Astrocyte (in vitro differentiated cells and primary cell): ENCODE measurements around the gene ACTL8. TPM values are rescaled to one million over a fixed set of nuclear protein-coding genes. Genes with fewer than 3 reads are reported as not detected.

Source experiments
- DNase-seq: peaks from one replicate; pipeline ENCODE4 v3.0.0-alpha.2; 2010; ENCODE audit warnings: low read depth
- FAIRE-seq: peaks from 2 replicates; lab custom pipeline; 2011; peaks lifted over from hg19 to GRCh38; lab: Jason Lieb, UNC
- H2AFZ ChIP-seq: 2 replicates; pipeline ENCODE4 v1.6.0; 2012; ENCODE audit warnings: low read depth, low read length, inconsistent platforms
- H3K27ac ChIP-seq: 2 replicates; pipeline ENCODE4 v1.5.1; 2011; ENCODE audit warnings: low read depth, low read length, inconsistent platforms
- H3K27me3 ChIP-seq: 2 replicates; pipeline ENCODE4 v1.6.0; 2011; ENCODE audit warnings: low read length, inconsistent platforms; ENCODE audit not compliant: insufficient read depth
- H3K36me3 ChIP-seq: 2 replicates; pipeline ENCODE4 v1.5.1; 2011; ENCODE audit warnings: low read length, inconsistent platforms; ENCODE audit not compliant: insufficient read depth
- H3K4me1 ChIP-seq: 2 replicates; pipeline ENCODE4 v1.5.1; 2011; ENCODE audit warnings: low read length, inconsistent platforms; ENCODE audit not compliant: insufficient read depth
- H3K4me2 ChIP-seq: 2 replicates; pipeline ENCODE4 v1.6.0; 2012; ENCODE audit warnings: low read length, inconsistent platforms
- H3K4me3 ChIP-seq: 2 replicates; pipeline ENCODE4 v1.5.1; 2011; ENCODE audit warnings: low read depth, mild to moderate bottlenecking, low read length, inconsistent platforms; ENCODE audit not compliant: insufficient read depth
- H3K79me2 ChIP-seq: 2 replicates; pipeline ENCODE4 v1.6.0; 2012; ENCODE audit warnings: mild to moderate bottlenecking, low read length, inconsistent platforms; ENCODE audit not compliant: insufficient read depth
- H3K9ac ChIP-seq: 2 replicates; pipeline ENCODE4 v1.6.0; 2012; ENCODE audit warnings: mild to moderate bottlenecking, low read length, inconsistent platforms
- H3K9me3 ChIP-seq: 2 replicates; pipeline ENCODE4 v1.5.1; 2012; ENCODE audit warnings: low read depth, mild to moderate bottlenecking, low read length, inconsistent platforms; ENCODE audit not compliant: insufficient read depth
- H4K20me1 ChIP-seq: 2 replicates; pipeline ENCODE4 v1.6.0; 2012; ENCODE audit warnings: low read length, inconsistent platforms; ENCODE audit not compliant: insufficient read depth
- H3K27ac Mint-ChIP-seq: one replicate; pipeline ENCODE4 v1.8.0; 2021; ENCODE audit warnings: mild to moderate bottlenecking, mixed read lengths; ENCODE audit not compliant: unreplicated experiment
- H3K27me3 Mint-ChIP-seq: one replicate; pipeline ENCODE4 v1.8.0; 2021; ENCODE audit warnings: low read depth, mixed read lengths; ENCODE audit not compliant: unreplicated experiment
- H3K36me3 Mint-ChIP-seq: one replicate; pipeline ENCODE4 v1.8.0; 2021; ENCODE audit warnings: low read depth, mixed read lengths; ENCODE audit not compliant: unreplicated experiment
- H3K4me1 Mint-ChIP-seq: one replicate; pipeline ENCODE4 v1.8.0; 2021; ENCODE audit warnings: low read depth, mixed read lengths; ENCODE audit not compliant: unreplicated experiment
- H3K4me3 Mint-ChIP-seq: one replicate; pipeline ENCODE4 v1.8.0; 2021; ENCODE audit warnings: mild to moderate bottlenecking, moderate library complexity, mixed read lengths; ENCODE audit not compliant: unreplicated experiment
- H3K9me3 Mint-ChIP-seq: one replicate; pipeline ENCODE4 v1.8.0; 2021; ENCODE audit warnings: mild to moderate bottlenecking, mixed read lengths; ENCODE audit not compliant: unreplicated experiment
- CTCF ChIP-seq: IDR thresholded peaks from 2 replicates; pipeline ENCODE4 v1.5.1; 2011; ENCODE audit warnings: low read depth, mild to moderate bottlenecking, inconsistent platforms, low read length, moderate library complexity; ENCODE audit not compliant: insufficient read depth
- EZH2 ChIP-seq: IDR thresholded peaks from 2 replicates; pipeline ENCODE4 v1.6.1; 2012; ENCODE audit warnings: mild to moderate bottlenecking, low read length, inconsistent platforms; ENCODE audit not compliant: insufficient read depth
- total RNA-seq: library from RNA; stranded (reverse); gene quantifications from 2 replicates; pipeline ENCODE4 v1.2.1, GENCODE V29; 2021

ACTL8 gene
- total RNA-seq, 1 donor from 2014 or later = 2.0 TPM

GRCh38 chr1:17875882-17876280, 120.7 kb downstream of the ACTL8 start:
- H3K4me1 ChIP-seq = peaks cover 33% of the 10 kb centered on the region
- Mint-ChIP-seq H3K4me3 (no peak overlapping the region), H3K9me3 (peaks cover 5% of the 10 kb centered on the region), H3K27ac (peak overlapping the region; percentile 93), H3K4me1 (peaks cover 22% of the 10 kb centered on the region), H3K36me3 (peaks cover 1% of the 10 kb centered on the region), H3K27me3 (peaks cover 11% of the 10 kb centered on the region)
- FAIRE-seq (no peak), DNase-seq (peak; percentile 74)
- H3K79me2 ChIP-seq = no peaks in the 10 kb centered on the region
- peak overlapping the region; percentile 59 for H3K9ac ChIP-seq
- no peaks in the 10 kb centered on the region for H3K27me3 ChIP-seq
- peak overlapping the region; percentile 73 for H3K27ac ChIP-seq
- H3K9me3 ChIP-seq = no peaks in the 10 kb centered on the region
- H3K4me2 ChIP-seq = peak overlapping the region; percentile 67
- TF ChIP-seq CTCF (no peak), EZH2 (no peak)
- H2AFZ ChIP-seq = no peak overlapping the region
- no peaks in the 10 kb centered on the region for H3K36me3 ChIP-seq
- H4K20me1 ChIP-seq = no peaks in the 10 kb centered on the region
- no peak overlapping the region for H3K4me3 ChIP-seq

Other genes with a start within 250 kb of the ACTL8 start
- gene ARHGEF10L, start 215.6 kb upstream of the ACTL8 start, total RNA-seq = 14.2 and 15.7 TPM in 2 replicates